Nephron (organoid): ENCODE data around the gene DCT.
A peak's percentile ranks its signal among the peaks of the same experiment; 100 is the strongest.

ENCODE experiments used
- H3K27ac Mint-ChIP-seq, 3 experiments: 2 replicates each; pipeline ENCODE4 v1.8.0; 2020; ENCODE audit warnings: mixed read lengths in 3 of 3, mild to moderate bottlenecking in 2 of 3, moderate library complexity in 1 of 3
- H3K27me3 Mint-ChIP-seq: 2 replicates; pipeline ENCODE4 v1.8.0; 2021; ENCODE audit warnings: low read depth, mild to moderate bottlenecking, moderate library complexity, mixed read lengths
- H3K36me3 Mint-ChIP-seq: 2 replicates; pipeline ENCODE4 v1.8.0; 2020; ENCODE audit warnings: low read depth, mixed read lengths
- H3K4me1 Mint-ChIP-seq: 2 replicates; pipeline ENCODE4 v1.8.0; 2020; ENCODE audit warnings: mixed read lengths
- H3K4me3 Mint-ChIP-seq, 3 experiments: 2 replicates each; pipeline ENCODE4 v1.8.0; 2020; ENCODE audit warnings: mild to moderate bottlenecking in 3 of 3, mixed read lengths in 3 of 3, moderate library complexity in 2 of 3
- H3K9me3 Mint-ChIP-seq: 2 replicates; pipeline ENCODE4 v1.8.0; 2020; ENCODE audit warnings: mixed read lengths
- CTCF ChIP-seq, 3 experiments: fragments of 200-600 bp; sonication (generic); IDR thresholded peaks; one replicate each; pipeline ENCODE4 v1.5.0; 2021; ENCODE audit warnings: antibody characterized with exemption in 3 of 3; ENCODE audit not compliant: unreplicated experiment in 3 of 3

The DCT gene

GRCh38 chr13:94416454-94417080 lies 62.9 kb downstream of the DCT start:
- Mint-ChIP-seq H3K4me1 (peaks cover 6% of the 10 kb centered on the region), H3K27me3 (no peaks in the 10 kb centered on the region), H3K27ac (no peak overlapping the region), H3K9me3 (peaks cover 12% of the 10 kb centered on the region), H3K4me3 (no peak overlapping the region), H3K36me3 (peaks cover 5% of the 10 kb centered on the region)
- TF ChIP-seq CTCF (IDR thresholded peaks at IDR 0.05; ENCODE audit: unreplicated experiment in 3 of 3): peak; percentile 9 to 53 (median 25)

GRCh38 chr13:94415500-94416237 lies 63.8 kb downstream of the DCT start:
- peaks cover 6% of the 10 kb centered on the region for H3K4me1 Mint-ChIP-seq
- peaks cover 7% of the 10 kb centered on the region for H3K9me3 Mint-ChIP-seq
- TF ChIP-seq CTCF (IDR thresholded peaks at IDR 0.05; ENCODE audit: unreplicated experiment in 3 of 3): no peak
- no peak overlapping the region for H3K27ac Mint-ChIP-seq
- H3K36me3 Mint-ChIP-seq: peaks cover 5% of the 10 kb centered on the region
- no peaks in the 10 kb centered on the region for H3K27me3 Mint-ChIP-seq
- no peak overlapping the region for H3K4me3 Mint-ChIP-seq

DNA sequence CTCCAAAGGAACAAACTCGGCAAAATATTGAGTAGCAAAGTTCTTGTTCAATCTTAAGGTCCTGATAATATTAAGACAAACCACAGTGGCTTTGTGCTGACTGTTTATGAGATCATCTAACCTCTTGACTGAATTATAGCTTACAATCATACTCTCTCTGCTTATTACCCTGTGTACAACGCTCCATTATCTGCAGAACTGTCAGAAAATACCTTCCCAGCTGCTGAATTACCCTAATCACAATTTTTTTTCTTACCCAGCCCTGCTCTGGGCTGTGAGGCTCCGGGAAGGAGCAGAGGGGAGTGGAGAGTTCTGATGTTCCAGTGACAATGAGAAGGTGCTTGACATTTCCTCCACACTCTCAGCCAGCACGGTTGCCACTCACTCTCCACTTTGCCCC lies 64.8 kb downstream of the DCT start:
- H3K36me3 Mint-ChIP-seq: peaks cover 4% of the 10 kb centered on the region
- H3K9me3 Mint-ChIP-seq: no peaks in the 10 kb centered on the region
- peaks cover 6% of the 10 kb centered on the region for H3K4me1 Mint-ChIP-seq
- no peaks in the 10 kb centered on the region for H3K27me3 Mint-ChIP-seq
- no peak for TF ChIP-seq CTCF (IDR thresholded peaks at IDR 0.05; ENCODE audit: unreplicated experiment in 3 of 3)
- H3K27ac Mint-ChIP-seq: no peak overlapping the region
- H3K4me3 Mint-ChIP-seq: no peak overlapping the region

- H3K4me3 Mint-ChIP-seq: no peak overlapping the region
- no peaks in the 10 kb centered on the region for H3K9me3 Mint-ChIP-seq
- peaks cover 4% of the 10 kb centered on the region for H3K36me3 Mint-ChIP-seq
- H3K4me1 Mint-ChIP-seq: peaks cover 6% of the 10 kb centered on the region
- no peaks in the 10 kb centered on the region for H3K27me3 Mint-ChIP-seq
- TF ChIP-seq CTCF (IDR thresholded peaks at IDR 0.05; ENCODE audit: unreplicated experiment in 3 of 3): no peak
- no peak overlapping the region for H3K27ac Mint-ChIP-seq
Measured at GRCh38 chr13:94414141-94414540, 65.3 kb downstream of the DCT start.

- Mint-ChIP-seq H3K36me3 (peaks cover 9% of the 10 kb centered on the region), H3K4me1 (peaks cover 6% of the 10 kb centered on the region), H3K27ac (no peak overlapping the region), H3K27me3 (no peaks in the 10 kb centered on the region), H3K9me3 (no peaks in the 10 kb centered on the region), H3K4me3 (no peak overlapping the region)
- no peak for TF ChIP-seq CTCF (IDR thresholded peaks at IDR 0.05; ENCODE audit: unreplicated experiment in 3 of 3)
Measured at GRCh38 chr13:94413598-94413944, 65.9 kb downstream of the DCT start.
